22Rv1 (cell line): Measurements from ENCODE around the gene DCTN3.

Experiments
- H3K27ac ChIP-seq: fragments of 450-650 bp; 2 replicates; pipeline ENCODE4 v1.5.1; 2017
- ZFX ChIP-seq: fragments of 450-650 bp; IDR thresholded peaks from 2 replicates; pipeline ENCODE4 v1.6.1; 2017; ENCODE audit warnings: antibody characterized with exemption, borderline replicate concordance
- TF ChIP-seq, protein P1 (sequence below): fragments of 450-650 bp; IDR thresholded peaks from 2 replicates; pipeline ENCODE4 v1.5.1; 2017; ENCODE audit warnings: mild to moderate bottlenecking

DCTN3 gene

DNA sequence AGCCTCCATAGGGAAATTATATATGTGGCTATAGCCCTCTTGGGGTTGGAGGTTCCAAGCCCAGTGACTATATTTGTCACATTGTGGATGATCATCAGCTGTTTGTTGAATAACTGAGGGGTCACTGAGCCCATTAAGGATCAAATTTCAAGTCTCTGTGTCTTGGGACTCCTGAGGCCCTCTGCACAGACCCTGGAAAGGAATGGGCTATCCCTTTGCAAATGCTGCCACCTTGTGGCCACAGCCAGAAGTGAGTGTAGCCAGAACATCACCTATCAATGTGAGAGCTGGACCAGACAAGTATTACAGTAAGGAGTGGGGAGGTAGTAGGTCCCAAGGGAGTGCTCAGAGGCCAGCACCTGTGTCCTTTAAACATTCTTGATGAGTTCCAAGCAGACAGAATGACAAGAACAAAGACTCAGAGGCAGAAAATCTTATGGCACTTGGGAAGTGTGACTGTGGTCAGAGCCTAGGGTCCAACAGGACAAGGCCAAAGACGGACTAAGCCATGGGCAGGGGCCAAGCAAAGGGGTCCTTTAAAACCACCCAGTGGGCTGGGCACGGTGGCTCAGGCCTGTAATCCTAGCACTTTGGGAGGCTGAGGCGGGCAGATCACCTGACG lies 16.6 kb downstream of the DCTN3 start:
- H3K27ac ChIP-seq: no peak overlapping the region
- TF ChIP-seq, protein P1, sequence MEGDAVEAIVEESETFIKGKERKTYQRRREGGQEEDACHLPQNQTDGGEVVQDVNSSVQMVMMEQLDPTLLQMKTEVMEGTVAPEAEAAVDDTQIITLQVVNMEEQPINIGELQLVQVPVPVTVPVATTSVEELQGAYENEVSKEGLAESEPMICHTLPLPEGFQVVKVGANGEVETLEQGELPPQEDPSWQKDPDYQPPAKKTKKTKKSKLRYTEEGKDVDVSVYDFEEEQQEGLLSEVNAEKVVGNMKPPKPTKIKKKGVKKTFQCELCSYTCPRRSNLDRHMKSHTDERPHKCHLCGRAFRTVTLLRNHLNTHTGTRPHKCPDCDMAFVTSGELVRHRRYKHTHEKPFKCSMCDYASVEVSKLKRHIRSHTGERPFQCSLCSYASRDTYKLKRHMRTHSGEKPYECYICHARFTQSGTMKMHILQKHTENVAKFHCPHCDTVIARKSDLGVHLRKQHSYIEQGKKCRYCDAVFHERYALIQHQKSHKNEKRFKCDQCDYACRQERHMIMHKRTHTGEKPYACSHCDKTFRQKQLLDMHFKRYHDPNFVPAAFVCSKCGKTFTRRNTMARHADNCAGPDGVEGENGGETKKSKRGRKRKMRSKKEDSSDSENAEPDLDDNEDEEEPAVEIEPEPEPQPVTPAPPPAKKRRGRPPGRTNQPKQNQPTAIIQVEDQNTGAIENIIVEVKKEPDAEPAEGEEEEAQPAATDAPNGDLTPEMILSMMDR: peak; percentile 95
- TF ChIP-seq ZFX: no peak

DNA sequence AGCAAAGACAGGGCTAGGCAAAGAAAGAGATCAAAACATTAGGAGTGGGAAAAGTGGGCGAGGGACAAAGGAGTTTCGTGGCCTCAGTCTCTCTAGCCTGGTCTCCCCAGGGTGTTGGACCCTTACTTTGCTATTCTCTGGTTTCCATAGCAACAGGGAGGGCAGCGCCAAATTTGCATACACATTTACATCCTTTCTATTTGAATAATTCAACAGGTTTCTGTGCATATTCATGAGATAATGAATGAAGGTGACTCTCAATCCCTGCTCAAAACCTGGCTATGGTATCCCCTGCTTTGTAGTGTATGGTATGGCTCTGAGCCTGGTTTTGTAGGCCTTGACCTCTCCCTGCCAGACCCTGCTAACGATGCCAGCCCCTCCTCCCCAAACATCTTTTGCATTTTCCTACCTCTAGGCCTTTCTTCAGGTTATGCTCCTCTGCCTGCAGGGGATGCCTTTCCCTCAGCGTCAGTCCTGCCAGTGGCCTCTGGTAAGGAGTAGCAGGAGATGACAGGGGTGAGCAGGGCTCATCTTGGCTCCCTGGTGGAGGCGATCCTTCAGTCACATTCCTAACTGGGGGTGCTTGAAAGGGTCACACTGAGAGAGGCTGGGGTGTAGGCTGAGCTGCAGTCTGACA lies 18.2 kb downstream of the DCTN3 start:
- H3K27ac ChIP-seq: 0 out of 2 replicates have a peak overlapping the region, but pooled peaks have one; percentile 11
- no peak for TF ChIP-seq ZFX
- TF ChIP-seq, protein P1: no peak

- H3K27ac ChIP-seq: no peak overlapping the region
These were observed 19.4 kb downstream of the DCTN3 start for GRCh38 chr9:34600908-34601307.

GRCh38 chr9:34599546-34599945 lies 20.7 kb downstream of the DCTN3 start:
- no peak for TF ChIP-seq ZFX
- TF ChIP-seq, protein P1: no peak
- H3K27ac ChIP-seq: no peak overlapping the region

More at GRCh38 chr9:34600908-34601307, 19.4 kb downstream of the DCTN3 start:
- TF ChIP-seq ZFX: no peak
- TF ChIP-seq, protein P1: no peak

DNA sequence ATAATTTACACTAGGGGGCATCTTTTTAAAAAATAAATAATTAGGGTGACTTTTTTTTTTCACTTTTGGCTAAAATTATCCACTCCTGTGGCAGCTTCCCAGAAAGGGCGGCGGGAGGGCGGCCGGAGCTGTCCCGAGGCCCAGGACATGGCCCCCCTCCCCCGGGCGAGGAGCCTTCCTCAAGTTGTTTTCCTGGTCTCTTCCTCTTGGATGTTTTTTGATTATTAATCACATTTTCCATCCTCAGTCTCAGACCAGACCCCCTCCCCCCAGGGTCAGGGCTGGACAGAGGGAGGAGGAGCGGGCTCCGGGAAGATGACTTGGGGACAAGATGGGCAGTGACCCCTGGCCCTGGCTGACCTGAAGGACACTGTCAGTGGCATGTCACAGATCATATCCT lies 26.1 kb downstream of the DCTN3 start:
- TF ChIP-seq, protein P1: no peak
- TF ChIP-seq ZFX: no peak
- peak overlapping the region; percentile 65; the same call in 1 of the 2 replicates for H3K27ac ChIP-seq

DNA sequence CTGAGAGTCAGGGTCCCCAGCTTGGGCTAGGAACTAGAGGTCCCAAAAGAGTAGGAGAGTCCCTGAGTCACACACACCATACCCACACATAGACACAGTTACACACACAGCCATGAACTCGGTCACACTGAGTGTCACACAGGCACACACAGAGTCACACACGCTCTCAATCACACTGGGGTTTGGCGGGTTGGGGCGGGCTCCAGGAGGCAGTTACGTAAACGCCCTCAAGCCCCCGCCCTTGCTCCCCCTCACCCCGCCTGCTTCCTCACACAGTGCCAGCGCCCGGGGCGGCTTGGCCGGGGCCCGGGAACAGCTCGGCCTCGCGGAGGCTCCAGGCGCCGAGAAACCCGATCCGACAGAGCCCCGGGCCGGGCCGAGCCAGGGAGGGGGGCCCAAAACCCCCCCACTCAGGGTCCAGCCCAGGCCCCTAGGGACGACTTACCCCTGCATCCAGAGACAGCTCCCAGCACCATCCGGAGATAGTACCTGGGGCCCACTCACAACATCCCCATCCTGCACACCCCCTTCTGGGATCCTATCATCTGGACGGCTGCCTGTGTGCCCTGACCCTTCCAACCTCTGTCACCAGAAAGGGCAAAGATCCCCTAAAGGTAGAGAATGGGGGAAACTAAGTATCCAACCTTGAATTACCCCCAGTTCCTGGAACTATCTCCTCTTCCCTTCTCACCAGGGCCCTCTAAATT lies 27.2 kb downstream of the DCTN3 start:
- TF ChIP-seq, protein P1: no peak
- TF ChIP-seq ZFX: no peak
- peak overlapping the region; percentile 65 for H3K27ac ChIP-seq
